H1 (cell line): Measurements from ENCODE around the gene CHCHD6. TPM values are rescaled to one million over a fixed set of nuclear protein-coding genes. Genes with fewer than 3 reads are reported as not detected.

Experiments
- BCL11A ChIP-seq, 2 experiments: IDR thresholded peaks; one replicate each; pipeline ENCODE4 v1.6.1; 2011; ENCODE audit warnings: low read depth in 2 of 2, low read length in 2 of 2, mild to moderate bottlenecking in 2 of 2
- CHD2 ChIP-seq: IDR thresholded peaks from 2 replicates; pipeline ENCODE4 v1.6.1; 2012; ENCODE audit warnings: low read length, improper control_type of control experiment
- JUND ChIP-seq: IDR thresholded peaks from 2 replicates; pipeline ENCODE4 v1.6.1; 2011; ENCODE audit warnings: mild to moderate bottlenecking, improper control_type of control experiment, low read length
- KDM5A ChIP-seq: fragments of 200-600 bp; IDR thresholded peaks from 2 replicates; pipeline ENCODE4 v1.7.1; 2012; ENCODE audit warnings: mild to moderate bottlenecking, low read length, inconsistent platforms, mixed read lengths
- SIX5 ChIP-seq: IDR thresholded peaks from 2 replicates; pipeline ENCODE4 v1.6.1; 2011; ENCODE audit warnings: mild to moderate bottlenecking, low read depth, low read length
- polyA plus RNA-seq, 7 experiments: library from polyadenylated mRNA; depleted of rRNA in 3 of 7; stranded (reverse) in 5 of 7; unstranded in 2 of 7; fragments of >200 nt in 5 of 7; fragments of 200-250 nt in 2 of 7; gene quantifications; 1 replicate in 5 of 7; 2 replicates in 1 of 7; 4 replicates in 1 of 7; pipeline versions ENCODE4 v1.2.1 to v1.2.3, GENCODE V29; 2011 to 2013; ENCODE audit warnings: missing spikeins in 2 of 7, mixed read lengths in 2 of 7
- total RNA-seq: library from RNA; stranded (reverse); fragmentation: NEBNext Ultra II Directional; extraction: Animal tissue kit (Norgen Biotek cat#: 25700); gene quantifications from 2 replicates; pipeline ENCODE4 v1.2.1, GENCODE V29; 2021
- TF ChIP-seq, protein P1 (sequence below): fragments of 300-600 bp; sonication (generic); IDR thresholded peaks from 2 replicates; pipeline ENCODE4 v1.7.1; 2012; ENCODE audit warnings: low read length, moderate library complexity, mild to moderate bottlenecking, inconsistent platforms; ENCODE audit not compliant: insufficient replicate concordance

The CHCHD6 gene
- total and polyA plus RNA-seq, 2 of the 8 experiments (the other 6 are each of a cell fraction or from before 2014, with no cell fraction given) = 32.4 to 37.6 TPM

DNA sequence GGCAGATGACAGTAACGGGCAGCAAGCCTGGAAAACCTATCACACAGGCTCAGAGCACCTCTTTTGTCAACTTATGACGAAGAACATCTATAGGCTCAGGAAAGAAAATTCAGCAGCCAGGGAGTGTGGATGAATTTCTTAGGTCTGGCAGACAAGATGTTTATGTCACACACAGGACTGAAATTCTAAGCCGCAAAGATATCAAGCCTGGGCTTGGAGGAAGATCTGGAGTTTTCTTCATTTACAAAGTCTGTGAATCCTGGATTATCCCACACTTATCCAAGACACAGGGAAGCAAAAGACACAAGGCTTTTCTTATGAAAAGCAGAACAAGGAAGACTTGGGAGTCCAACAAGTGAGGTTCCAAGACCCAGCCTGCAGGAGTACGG lies 23.4 kb upstream of the CHCHD6 start (continued):
- TF ChIP-seq, protein P1, sequence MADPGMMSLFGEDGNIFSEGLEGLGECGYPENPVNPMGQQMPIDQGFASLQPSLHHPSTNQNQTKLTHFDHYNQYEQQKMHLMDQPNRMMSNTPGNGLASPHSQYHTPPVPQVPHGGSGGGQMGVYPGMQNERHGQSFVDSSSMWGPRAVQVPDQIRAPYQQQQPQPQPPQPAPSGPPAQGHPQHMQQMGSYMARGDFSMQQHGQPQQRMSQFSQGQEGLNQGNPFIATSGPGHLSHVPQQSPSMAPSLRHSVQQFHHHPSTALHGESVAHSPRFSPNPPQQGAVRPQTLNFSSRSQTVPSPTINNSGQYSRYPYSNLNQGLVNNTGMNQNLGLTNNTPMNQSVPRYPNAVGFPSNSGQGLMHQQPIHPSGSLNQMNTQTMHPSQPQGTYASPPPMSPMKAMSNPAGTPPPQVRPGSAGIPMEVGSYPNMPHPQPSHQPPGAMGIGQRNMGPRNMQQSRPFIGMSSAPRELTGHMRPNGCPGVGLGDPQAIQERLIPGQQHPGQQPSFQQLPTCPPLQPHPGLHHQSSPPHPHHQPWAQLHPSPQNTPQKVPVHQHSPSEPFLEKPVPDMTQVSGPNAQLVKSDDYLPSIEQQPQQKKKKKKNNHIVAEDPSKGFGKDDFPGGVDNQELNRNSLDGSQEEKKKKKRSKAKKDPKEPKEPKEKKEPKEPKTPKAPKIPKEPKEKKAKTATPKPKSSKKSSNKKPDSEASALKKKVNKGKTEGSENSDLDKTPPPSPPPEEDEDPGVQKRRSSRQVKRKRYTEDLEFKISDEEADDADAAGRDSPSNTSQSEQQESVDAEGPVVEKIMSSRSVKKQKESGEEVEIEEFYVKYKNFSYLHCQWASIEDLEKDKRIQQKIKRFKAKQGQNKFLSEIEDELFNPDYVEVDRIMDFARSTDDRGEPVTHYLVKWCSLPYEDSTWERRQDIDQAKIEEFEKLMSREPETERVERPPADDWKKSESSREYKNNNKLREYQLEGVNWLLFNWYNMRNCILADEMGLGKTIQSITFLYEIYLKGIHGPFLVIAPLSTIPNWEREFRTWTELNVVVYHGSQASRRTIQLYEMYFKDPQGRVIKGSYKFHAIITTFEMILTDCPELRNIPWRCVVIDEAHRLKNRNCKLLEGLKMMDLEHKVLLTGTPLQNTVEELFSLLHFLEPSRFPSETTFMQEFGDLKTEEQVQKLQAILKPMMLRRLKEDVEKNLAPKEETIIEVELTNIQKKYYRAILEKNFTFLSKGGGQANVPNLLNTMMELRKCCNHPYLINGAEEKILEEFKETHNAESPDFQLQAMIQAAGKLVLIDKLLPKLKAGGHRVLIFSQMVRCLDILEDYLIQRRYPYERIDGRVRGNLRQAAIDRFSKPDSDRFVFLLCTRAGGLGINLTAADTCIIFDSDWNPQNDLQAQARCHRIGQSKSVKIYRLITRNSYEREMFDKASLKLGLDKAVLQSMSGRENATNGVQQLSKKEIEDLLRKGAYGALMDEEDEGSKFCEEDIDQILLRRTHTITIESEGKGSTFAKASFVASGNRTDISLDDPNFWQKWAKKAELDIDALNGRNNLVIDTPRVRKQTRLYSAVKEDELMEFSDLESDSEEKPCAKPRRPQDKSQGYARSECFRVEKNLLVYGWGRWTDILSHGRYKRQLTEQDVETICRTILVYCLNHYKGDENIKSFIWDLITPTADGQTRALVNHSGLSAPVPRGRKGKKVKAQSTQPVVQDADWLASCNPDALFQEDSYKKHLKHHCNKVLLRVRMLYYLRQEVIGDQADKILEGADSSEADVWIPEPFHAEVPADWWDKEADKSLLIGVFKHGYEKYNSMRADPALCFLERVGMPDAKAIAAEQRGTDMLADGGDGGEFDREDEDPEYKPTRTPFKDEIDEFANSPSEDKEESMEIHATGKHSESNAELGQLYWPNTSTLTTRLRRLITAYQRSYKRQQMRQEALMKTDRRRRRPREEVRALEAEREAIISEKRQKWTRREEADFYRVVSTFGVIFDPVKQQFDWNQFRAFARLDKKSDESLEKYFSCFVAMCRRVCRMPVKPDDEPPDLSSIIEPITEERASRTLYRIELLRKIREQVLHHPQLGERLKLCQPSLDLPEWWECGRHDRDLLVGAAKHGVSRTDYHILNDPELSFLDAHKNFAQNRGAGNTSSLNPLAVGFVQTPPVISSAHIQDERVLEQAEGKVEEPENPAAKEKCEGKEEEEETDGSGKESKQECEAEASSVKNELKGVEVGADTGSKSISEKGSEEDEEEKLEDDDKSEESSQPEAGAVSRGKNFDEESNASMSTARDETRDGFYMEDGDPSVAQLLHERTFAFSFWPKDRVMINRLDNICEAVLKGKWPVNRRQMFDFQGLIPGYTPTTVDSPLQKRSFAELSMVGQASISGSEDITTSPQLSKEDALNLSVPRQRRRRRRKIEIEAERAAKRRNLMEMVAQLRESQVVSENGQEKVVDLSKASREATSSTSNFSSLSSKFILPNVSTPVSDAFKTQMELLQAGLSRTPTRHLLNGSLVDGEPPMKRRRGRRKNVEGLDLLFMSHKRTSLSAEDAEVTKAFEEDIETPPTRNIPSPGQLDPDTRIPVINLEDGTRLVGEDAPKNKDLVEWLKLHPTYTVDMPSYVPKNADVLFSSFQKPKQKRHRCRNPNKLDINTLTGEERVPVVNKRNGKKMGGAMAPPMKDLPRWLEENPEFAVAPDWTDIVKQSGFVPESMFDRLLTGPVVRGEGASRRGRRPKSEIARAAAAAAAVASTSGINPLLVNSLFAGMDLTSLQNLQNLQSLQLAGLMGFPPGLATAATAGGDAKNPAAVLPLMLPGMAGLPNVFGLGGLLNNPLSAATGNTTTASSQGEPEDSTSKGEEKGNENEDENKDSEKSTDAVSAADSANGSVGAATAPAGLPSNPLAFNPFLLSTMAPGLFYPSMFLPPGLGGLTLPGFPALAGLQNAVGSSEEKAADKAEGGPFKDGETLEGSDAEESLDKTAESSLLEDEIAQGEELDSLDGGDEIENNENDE = no peak
- TF ChIP-seq BCL11A (IDR thresholded peaks at IDR 0.05; ENCODE audit: low read depth in 2 of 2, low read length in 2 of 2) (no peak), KDM5A (no peak), SIX5 (no peak), CHD2 (no peak), JUND (no peak)
